Activated CD4-positive, CD25-positive, alpha-beta regulatory T cell (primary cell): Measurements from ENCODE around the gene ATXN1.
"Not testable (repeated sequence)": the region's sequence is repeated elsewhere in the genome, so short reads cannot be mapped to it uniquely, and the experiment has no call there.

Source experiments
- DNase-seq, 4 experiments: peaks; one replicate each; lab custom pipeline; 2025; lab: John Stamatoyannopoulos, UW

Gene ATXN1

DNA sequence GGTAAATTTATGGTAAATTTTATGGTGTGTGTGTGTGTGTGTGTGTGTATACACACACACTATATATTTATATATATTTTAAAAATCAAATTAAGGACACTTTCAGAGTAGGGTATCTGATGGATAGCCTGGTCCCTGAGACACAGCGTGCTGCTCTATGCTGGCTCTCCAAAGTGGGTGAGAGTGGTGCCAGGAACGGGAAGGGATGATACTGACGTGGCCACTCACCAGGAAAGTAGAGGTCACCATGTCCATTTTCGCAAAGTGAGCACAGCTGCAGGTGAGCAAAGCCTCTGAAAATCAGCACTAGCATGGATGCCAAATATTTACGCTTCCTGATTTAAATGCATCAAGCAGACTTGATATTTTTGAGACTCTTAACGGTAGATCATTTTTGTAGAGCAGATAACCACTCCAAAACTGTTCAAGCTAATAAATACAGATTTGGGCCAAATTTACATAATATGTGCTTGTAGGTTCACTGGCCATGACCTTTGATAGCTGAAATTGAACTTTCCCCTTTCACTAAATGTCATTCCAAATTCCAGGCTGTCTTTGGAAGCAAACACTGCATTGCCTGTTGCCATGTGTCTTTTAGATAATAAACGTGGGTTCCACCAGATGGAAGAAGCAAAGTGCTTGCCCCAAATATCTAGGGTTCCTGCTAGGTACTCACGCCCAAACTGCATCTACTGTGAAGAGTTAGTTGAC, 116.6 kb downstream of the ATXN1 start:
- DNase-seq: no peak

DNA sequence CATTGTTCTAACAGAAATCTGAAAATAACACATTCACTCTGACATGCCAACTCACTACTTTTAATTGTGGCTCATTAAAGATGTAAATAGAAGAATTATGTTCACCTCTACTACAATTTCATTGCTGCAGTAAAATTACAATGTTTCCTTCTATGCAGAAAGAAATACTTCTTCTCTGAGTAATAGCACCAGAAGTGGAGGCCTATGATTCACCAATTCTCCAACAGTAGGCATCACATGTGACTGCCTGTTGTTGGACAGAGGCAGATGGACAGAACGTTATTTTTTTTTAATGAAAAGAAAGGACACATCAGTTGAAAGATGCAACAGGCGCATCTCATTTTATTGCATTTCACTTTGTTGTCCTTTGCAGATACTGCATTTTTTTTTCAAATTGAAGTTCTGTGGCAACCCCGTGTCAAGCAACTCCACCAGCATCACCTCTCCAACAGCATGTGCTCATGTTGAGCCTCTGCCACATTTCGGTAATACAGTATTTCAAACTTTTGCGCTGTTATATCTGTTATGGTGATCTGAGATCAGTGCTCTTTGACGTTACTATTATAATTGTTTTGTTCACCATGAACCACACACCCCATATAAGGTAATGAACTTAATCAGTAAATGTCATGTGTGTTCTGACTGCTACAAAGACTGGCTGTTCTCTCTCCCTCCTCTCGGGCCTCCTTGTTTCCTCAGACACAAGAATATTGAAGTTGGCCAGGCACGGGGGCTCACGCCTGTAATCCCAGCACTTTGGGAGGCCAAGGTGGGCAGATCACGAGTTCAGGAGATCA, 121.4 kb downstream of the ATXN1 start:
- DNase-seq: no peak

DNA sequence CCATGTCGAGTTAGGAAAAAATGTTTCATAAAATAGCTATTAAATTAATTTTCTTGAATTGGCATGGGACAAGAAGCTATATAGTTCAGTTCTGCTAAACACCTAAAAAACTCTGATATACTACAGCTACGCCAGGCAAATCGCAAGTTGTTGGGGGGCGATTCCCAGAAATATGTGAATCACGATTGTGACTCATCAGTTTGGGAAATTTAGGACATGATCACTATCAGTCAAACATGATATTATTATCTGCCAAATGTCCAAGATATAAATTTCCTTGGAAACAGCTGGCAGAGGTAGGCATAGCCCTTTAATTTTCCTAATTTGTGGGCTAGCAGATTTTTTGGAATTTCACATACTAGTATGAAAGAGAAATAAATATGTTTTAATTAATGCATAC, 123.6 kb downstream of the ATXN1 start:
- DNase-seq: no peak

DNA sequence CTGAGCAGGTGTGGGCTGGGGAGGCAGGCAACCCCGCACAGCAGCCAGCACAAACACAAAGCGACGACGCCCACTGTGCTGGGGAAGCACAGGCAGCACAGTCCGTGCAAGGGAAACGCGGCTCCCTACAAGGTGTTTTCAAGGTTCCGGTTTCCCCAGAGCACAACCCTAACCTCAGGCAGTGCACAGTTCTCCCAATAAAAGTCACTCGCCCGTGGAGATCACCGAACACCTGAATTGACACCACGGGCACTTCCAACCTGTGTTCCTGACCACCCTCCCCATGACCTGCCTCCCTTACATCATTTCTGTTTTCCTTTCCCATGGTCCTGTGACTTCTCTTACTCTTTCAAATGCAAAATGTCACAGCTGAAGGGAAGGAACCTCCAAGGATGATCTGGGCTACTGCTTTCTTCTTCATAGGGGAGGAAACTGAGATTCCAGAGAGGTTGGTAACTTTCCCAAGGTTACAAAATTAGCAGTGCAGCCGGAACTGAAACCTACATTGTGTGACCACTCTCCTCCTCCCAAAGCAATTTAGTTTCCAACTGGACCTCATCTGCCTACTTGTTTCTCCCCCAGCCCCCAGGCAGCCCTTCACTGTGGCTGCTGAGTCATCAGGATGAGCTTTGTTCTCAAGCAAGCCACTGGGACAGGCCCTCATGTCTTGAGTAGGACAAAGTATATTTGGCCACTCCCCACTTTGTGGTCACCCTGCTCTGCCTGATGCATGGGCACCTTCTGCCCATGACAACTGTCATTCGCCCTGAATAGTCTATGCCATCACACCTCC, 125.3 kb downstream of the ATXN1 start:
- no peak for DNase-seq

DNA sequence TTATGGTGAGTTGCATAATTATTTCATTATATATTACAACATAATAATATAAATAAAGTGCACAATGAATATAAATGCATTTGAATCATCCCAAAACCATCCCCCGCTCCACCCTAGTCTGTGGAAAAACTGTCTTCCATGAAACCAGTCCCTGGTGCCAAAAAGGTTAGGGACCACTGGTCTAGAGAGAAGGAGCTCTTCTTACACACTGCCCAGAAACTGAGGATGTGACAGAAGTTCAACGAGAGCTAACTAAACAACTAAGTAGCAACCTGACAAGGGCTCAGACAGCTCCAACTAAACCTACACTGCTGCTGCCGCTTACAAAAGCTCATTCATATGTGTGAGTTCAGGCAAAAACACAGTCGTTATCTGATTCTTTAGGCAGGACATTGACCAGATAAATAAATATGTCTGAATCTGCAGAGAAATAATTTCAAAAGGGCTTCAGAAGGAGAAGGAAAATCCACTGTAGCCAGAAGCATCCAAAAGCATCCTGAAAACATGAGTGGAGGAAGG, 125.9 kb downstream of the ATXN1 start:
- DNase-seq: no peak

DNA sequence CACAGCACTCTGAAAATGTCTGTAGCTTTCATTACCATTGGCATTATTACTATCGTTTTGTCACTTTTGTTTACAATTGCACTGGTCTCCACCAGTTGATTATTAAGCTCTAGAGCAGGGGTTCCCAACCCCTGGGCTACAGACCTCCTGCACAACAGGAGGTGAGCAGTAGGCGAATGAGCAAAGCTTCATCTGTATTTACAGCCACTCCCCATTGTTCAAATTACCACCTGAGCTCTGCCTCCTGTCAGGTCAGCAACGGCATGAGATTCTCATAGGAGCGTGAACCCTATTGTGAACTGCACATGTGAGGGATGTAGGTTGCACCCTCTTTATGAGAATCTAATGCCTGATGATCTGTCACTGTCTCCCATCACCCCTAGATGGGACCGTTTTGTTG, 126.4 kb downstream of the ATXN1 start:
- DNase-seq: no peak

DNA sequence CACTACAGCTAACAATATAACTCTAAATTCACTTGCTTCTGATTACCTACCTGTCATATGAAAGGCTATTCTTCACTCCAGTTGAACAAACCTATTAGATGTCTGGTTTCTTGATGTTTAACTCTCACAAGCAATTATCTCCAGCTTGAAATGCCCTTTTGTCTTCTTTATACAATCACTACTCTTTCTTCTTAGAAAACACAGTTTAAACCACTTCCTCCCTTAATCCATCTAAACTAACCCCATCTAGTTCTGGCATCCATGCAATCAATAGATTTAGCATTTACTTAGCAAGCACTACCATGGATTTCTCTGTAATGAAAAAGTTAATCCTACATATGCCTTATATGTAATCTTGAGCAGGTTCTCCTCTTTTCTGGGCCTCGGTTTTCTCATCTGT, 127.3 kb downstream of the ATXN1 start:
- DNase-seq: no peak

DNA sequence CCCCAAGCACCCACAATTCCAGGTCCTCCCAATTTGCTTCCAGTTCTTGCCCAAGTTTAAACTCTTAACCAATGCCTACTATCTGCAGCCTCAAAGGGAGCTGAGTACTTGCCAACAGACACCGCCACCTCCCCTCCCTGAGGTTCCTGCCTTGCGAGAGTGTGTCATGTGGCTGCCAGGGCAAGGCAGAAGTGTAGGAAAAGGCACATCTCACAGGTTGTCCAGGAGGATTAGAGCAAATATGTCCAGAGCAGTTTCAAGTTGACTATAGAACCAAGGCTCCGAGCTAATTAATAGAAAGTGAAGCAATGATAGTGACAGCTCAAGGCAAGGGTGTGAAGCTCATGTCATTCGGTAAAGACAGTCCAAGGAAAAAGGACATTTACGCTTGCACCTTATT, 127.8 kb downstream of the ATXN1 start:
- DNase-seq: no peak

DNA sequence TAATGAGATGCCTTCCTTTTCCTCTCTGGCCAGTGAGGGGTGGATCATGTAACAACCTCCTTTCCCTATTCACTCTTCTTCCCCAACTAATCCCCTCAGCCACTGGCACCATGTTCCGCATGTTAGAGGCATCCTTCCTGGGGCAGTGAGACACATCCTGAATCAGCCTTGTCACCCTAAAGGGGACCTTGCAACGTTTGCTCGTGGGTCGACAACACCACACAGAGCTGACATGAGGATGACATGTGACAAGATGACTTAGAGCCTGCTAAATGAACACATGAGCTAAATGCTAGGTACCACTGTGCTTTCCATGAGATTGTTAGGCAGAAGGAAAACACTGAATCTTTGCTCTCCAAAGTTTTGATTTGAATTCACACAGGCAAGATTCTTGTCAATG, 129.2 kb downstream of the ATXN1 start:
- DNase-seq: no peak

DNA sequence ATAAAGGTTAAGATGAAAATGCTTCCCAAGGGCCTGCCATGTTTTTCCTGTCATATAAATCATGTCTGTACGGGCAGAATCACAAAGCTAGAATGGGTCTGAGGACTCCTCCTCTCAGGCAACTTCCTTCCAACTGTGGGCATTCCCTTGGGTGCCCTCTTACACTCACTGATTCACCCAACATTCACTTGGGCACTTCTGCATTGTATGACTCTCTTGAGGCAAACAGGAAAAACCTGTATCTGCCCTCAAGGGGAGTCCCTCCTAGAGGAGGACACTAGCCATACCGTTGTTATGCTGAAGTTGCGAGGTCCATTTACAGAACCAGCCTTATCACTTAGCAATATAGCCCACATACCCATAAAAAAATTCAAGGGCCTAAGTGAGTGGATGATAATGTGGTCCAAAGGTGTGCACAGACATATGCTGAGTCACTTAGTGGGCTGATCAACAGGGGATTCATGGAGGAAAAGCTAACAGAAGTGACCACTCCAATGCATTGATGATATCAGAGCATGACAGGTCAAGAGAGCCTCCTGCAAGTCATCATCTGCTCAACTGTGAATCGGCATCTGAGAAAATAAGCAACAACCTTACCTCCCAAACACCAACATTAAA, 131.1 kb downstream of the ATXN1 start:
- no peak for DNase-seq

DNA sequence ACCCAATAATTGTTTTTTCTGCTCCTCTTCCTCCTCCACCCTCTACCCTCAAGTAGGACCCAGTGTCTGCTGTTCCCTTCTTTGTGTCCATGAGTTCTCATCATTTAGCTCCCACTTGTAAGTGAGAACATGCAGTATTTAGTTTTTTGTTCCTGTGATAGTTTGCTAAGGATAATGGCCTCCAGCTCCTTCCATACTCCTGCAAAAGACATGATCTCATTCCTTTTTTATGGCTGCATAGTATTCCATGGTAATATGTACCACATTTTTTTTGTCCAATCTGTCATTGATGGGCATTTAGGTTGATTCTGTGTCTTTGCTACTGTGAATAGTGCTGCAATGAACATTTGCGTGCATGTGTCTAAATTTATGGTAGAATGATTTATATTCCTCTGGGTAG, 132.7 kb downstream of the ATXN1 start:
- not testable (repeated sequence) for DNase-seq

DNA sequence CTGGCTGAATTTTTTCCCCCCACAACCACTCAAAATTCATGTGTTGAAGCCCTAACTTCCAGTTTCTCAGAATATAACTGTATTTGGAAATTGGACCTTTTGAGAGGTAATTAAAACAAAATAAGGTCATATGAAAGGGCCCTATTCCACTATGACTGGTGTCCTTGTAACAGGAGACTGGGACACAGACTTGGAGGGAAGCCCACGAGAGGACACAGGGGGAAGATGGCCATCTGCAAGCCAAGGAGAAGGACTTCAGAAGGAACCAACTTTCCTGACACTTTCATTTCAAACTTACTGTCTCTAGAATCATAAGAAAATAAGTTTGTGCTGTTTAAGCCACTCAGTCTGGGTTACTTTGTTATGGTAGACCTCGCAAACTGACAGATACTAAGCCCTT, 134.6 kb downstream of the ATXN1 start:
- DNase-seq: no peak

DNA sequence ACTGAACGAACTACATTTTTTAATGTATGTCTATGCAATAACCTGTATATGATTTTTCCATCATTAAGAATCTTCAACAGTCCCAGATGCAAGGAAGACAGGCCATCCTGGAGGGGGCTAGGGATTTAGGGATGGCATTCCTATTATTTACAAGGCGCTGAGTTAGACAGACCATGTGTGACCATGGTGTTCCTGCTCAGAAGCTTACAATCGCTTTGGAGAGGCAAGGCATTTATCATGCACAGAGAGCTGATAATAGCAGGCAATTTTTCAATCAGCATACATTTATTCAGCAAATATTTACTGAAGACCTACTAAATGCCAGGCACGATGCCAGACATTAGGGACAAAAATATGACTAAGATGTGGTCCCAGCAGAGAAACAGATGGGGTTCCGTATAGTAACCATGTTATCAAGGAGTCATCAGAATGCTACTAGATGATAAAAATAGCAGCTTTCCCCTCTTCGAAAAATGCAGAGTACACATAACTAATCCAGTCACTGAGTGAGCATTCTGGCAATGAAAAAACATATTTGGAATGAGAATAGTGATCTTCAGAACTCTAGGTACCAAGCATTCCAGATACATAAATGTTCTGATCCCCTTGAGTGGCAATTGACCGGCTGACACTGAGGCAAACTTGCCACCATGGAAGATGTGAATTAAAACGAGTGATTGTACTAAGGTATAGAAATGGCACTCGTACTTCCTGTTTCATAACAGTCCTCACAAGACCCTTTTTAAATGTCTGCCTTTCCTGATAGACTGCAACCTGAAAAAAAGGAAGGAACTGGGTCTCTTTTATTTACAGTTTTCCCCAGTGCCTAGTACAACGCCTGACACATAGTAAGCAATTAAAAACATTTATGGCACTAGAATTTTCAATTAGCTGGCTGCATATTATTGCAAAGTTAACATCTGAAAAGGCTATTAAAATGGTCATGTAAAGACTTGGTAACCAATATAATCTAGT, 135.7 kb downstream of the ATXN1 start:
- no peak for DNase-seq

DNA sequence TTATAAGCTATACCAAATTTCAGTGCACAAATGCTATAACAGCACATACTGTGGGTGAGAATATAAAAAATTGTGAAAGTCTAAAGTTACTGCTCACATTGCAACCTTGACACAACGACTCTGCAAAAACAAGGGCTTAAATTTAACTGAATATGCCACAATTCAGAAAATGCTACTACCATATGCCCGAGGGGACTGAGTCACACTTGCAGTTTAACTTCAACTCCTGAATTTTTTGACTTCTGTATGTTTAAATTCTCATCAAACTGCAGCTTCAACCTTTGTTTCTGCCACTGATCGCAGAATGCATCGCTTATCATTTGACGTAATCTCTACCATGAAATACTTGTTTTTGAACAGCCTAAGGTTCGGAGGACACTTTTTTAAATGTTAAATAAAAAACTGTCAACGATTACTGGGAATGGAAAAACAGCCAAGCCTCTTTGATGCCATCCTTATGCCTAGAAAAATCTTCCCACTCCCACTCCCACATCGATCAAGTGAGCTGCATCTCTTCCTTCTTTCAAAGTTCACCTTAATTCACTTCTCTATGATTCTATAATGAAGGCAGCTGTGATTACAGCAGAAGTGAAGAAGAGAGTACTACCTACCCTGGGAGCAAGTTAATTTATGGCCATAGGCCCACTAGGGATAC, 136.5 kb downstream of the ATXN1 start:
- DNase-seq: no peak

DNA sequence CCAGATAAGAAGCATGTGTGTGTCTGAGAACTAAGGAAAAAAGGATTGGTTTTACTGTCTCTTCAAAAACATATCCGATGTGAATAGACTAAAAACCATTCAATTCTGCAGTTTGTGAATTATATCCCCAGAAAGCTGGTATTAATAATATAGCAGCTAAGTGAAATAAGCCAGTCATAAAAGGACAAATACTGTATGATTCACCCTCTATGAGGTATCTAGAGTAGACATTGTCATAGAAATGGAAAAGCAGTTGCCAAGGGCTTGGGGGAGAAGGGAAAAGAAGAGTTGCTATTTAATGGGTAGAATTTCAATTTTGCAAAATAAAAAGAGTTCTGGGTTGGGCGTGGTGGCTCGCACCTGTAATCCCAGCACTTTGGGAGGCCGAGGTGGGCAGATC, 137.5 kb downstream of the ATXN1 start:
- no peak for DNase-seq

DNA sequence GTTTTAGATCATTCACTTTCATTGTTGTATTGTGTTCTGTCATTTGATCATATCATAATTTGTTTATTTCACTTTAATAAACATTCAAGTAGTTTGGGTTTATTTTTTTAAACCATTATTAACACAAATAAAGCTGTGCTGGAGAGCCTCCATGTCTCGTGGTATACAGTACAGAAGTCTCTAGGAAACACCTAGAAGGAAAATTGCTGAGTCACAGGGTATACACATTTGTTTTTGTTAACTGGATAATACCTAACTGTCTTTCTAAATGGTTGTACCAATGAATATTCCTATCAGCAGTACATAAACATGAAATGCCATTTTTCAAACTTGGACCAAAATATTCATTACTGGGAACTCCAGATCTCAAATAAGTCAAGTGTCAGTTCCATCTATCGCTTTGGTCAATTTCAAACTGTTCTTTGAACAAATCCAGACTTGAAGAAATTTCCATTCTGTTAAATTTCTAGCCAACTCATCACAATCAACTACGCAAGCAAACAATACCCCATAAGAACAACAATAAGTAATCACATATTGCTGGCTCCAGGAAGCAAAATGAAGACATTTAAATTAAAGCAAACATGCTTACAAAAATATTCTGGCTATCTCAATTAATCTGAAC, 138.1 kb downstream of the ATXN1 start:
- DNase-seq: no peak

DNA sequence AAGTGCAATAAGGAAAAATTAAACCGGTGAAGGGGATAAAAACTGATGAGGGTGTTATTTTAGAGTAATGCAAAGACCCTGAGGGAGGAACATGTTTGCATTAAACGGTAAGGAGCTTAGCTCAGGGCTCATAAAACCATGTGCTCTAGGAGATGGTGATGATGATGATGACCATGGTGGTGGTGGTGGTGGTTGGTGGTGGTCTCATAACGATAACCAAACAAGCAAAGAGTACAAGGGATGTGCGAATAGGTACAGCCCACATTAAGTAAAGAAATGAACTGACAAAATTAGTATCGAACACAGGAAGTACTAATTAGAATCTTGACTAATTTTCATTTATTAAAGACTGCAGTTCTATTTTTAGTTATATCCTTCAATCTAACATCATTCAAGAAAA, 139.1 kb downstream of the ATXN1 start:
- no peak for DNase-seq

DNA sequence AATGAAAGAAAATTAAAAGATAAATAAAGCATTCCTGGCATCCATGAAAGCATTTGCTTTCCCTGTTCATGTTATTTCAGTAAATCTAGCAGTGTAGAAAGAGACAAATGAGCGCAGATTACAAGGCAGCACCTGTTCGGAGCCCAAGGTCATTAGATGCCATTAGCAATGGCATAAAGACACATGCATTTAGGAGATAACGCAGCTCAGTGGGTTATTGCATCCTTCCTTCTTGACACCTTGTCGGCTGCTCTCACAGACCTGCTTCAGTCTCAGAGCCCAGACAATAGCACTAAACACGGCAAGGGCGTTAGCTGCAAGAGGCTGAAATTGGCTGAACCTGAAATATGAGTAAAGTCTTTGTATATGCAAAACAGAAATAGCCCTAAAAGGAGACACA, 140.3 kb downstream of the ATXN1 start:
- no peak for DNase-seq

DNA sequence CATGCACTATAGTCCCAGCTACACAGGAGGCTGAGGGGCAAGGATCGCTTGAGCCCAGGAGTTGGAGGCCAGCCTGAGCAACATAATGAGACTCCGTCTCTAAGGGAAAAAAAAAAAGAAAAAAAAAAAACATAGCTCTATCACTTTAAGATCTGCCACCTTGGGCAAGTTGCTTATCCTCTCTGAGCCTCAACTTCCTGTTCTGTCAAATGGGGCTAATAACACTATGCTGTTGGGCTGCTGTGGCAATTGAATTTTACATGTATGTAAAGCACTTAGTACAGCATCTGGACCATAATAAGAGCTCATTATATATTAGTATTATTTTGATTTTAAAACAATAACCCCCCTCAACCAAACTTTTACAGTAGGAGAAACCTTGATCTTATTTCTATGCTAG, 141.5 kb downstream of the ATXN1 start:
- no peak for DNase-seq

DNA sequence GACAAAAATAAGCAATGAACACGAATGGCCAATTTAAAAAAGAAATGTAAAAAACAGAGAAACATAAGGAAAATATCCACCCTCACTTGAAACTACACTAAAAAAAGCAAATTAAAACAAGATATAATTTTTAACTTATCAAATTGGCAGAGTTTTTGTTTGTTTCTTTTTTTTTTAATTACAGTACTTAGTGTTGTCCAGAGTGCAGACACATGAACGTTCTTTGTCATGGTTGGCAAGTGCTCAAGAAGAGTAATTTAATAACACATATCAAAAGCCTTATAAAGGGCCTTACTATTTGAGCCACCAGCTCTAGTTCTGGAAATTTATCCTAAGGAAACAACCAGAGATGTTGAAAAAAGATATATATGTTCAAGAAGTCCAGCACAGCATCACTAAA, 142.3 kb downstream of the ATXN1 start:
- no peak for DNase-seq
